HG03103 (cell line): ENCODE measurements around the gene ZBED4.
A peak's percentile ranks its signal among the peaks of the same experiment; 100 is the strongest.
"Not testable (repeated sequence)": the region's sequence is repeated elsewhere in the genome, so short reads cannot be mapped to it uniquely, and the experiment has no call there.

Source experiments
- ATAC-seq: cut with Tn5 transposase; IDR thresholded peaks from one replicate; pipeline ENCODE4 v1.9.1; 2021; ENCODE audit warnings: low read depth; ENCODE audit not compliant: unreplicated experiment

The ZBED4 gene, protein sequence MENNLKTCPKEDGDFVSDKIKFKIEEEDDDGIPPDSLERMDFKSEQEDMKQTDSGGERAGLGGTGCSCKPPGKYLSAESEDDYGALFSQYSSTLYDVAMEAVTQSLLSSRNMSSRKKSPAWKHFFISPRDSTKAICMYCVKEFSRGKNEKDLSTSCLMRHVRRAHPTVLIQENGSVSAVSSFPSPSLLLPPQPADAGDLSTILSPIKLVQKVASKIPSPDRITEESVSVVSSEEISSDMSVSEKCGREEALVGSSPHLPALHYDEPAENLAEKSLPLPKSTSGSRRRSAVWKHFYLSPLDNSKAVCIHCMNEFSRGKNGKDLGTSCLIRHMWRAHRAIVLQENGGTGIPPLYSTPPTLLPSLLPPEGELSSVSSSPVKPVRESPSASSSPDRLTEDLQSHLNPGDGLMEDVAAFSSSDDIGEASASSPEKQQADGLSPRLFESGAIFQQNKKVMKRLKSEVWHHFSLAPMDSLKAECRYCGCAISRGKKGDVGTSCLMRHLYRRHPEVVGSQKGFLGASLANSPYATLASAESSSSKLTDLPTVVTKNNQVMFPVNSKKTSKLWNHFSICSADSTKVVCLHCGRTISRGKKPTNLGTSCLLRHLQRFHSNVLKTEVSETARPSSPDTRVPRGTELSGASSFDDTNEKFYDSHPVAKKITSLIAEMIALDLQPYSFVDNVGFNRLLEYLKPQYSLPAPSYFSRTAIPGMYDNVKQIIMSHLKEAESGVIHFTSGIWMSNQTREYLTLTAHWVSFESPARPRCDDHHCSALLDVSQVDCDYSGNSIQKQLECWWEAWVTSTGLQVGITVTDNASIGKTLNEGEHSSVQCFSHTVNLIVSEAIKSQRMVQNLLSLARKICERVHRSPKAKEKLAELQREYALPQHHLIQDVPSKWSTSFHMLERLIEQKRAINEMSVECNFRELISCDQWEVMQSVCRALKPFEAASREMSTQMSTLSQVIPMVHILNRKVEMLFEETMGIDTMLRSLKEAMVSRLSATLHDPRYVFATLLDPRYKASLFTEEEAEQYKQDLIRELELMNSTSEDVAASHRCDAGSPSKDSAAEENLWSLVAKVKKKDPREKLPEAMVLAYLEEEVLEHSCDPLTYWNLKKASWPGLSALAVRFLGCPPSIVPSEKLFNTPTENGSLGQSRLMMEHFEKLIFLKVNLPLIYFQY

DNA sequence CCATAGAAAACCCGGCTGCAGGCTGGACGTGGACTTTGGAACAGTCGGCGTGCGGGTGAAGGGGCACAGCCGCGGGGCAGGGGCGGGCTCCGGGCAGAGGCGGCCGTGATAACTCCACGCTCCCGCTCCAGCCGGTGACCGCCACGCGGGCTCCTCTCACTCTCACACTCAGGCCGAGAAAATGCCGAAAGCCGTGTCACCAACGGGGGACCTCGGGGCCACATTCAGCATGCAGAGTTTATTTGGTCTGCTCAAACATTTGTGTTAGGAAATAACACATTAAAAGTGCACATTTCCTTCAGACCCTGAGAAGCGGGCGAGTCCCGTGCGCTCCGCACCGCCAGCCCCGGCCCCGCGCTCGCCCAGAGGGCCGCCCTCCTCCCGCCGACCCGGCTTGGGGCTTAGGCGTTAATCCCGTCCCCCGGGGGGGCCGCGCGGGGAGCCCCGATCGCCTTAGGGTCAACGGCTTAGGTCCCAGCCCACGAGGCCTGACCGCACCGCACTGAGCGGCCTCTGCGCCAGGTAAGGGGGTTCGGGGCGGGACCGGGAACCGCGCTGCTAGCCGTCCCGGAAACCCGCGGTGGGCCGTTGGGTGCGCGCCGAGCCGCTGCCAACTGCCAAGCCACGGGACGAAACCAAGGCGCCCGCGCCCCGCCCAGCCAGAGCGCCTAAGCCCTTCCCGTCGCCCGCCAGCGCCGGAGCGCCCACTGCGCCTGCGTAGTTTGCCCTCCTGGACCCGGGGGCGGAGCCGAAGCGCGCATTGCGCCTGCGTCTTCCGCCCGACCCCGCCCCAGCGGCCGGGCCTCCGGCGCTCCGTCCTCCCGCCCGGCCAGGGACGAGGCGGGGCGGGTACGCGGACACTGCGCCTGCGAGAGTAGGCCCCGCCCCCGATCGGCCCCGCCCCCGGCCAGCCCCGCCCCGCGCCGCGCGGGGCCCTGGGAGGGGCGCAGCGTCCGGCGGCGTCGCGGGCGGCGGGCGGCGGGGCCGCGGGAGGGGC lies at the start of gene ZBED4:
Gene ZBED4 (plus strand): TSS at position 947 of the 997 bp plus-strand sequence. CDS start 29,819 bp downstream, outside the sequence.
- ATAC-seq, result peak; percentile 63

DNA sequence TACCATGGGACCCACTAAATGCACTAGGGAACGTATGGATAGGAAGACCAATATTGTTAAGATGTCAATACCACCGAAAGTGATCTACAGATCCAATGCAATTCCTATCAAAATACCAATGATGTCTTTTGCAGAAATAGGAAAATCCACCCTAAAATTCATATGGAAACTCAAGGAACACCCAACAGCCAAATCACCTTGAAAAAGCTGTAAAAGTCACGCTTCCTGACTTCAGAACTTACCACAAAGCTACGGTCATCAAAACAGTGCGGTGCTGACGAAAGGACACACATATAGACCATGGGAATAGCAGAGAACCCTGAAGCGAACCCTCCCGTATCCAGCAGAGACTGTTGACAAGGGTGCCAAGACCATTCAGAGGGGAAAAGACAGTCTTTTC lies 46.5 kb upstream of the ZBED4 start:
- ATAC-seq, result no peak

DNA sequence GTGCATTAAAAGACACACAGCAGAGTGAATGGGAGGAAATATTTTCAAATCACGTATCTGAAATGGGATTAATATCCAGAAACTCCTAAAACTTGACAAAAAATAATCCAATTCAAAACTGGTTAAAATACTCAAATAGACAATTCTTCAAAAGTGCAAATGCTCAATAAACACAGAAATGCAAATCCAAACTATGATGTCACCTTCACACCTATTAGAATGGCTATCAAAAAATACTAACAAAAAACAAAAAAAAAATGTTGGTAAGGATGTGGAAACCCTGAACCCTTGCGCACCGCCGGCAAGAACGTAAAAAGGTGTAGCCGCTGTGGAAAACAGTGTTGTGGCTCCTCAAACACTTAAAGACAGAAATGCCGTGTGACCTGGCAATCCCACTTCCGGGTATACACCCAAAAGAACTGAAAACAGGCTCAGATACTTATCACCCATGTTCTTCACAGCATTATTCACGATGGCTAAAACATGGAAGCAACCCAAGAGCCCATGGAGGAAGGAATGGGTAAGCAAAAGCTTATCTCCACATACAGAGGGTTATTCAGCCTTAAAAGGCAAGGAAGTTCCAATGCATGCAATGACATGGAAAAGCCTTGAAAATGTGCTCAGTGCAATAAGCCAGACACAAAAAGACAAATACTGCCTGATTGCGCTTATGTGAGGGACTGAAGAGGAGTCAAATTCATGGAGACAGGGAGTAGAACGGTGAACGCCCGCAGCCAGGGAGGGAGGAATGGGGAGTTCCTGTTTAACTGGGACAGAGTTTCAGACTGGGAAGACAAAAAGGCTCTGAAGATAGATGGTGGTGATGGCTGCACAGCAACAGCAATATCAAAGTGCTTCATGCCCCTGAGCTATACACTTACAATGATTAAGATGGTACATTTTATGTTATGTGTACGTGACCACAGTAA lies 45.6 kb upstream of the ZBED4 start:
- no peak for ATAC-seq

DNA sequence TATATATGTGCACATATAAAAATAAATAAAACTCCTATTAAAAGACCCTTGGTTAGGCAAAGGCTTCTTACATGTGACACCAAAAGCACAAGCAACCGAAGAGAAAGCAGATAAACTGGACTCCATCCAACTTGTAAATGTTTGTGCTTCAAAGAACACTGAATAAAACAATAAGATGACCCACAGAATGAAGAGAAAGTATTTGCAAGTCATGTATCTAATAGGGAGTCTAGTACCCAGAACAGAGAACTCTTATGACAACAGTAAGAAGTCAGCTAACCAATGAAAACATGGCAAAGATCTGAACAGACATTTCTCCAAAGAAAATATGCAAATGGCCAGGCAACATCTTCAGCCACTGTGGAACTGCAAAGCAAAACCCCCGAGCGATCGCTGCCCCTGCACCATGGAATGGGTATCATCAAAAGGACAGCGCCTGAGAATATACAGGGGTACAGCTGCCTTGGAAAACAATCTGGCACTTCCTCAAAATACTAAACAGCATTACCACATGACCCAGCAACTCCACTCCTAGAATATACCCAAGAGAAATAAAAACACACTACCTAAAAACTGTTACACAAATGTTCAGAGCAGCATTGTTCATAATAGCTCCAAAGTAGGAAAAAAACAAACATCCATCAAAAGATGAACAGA lies 43.2 kb upstream of the ZBED4 start:
- ATAC-seq, result no peak

DNA sequence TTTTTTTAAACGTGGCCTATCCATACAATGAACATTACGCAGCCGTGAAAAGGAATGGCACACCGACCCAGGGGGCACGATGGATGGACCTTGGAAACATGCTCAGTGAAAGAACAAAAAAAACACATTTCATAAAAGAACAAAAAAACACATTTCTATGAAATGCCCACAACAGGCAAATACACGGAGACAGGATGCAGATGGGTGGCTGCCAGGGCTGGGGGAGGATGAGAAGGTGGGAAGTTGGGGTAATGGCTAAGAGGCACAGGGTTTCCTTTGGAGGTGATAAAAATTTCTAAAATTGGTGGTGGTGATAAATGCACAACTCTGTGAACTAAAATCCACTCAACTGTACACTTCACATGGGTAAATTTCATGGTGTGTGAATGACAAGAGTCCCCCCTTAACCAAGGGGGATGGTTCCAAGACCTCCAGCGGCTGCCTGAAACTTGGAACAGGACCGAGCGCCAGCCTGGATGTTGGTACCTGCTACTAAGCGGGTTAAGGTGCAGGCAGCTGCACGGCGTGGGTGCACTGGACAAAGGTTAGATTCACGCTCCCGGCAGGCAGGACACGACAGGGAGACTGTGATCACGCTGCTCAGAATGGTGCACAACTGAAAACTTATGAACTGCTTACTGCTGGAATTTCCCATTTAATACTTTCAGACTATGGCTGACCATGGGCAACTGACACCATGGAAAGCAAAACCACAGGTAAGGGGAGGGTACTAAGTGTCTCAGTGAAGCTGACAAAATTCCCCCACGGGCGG lies 42.4 kb upstream of the ZBED4 start:
- no peak for ATAC-seq

DNA sequence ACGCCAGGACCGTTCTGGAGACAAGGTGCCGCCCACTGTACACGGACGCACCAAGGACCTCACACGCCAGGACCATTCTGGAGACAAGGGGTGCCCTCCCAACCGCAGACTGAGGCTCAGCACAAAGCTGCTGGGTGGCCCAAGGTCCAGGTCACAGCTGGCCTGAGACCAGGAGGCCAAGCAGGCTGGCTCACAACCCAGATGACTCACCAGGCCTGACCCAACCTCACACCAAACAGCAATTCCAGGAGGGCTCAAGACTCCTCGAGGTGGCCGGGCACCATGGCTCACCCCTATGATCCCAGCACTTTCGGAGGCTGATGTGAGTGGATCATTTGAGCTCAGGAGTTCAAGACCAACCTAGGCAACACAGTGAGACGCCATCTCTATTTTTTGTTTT lies 40.8 kb upstream of the ZBED4 start:
- no peak for ATAC-seq

DNA sequence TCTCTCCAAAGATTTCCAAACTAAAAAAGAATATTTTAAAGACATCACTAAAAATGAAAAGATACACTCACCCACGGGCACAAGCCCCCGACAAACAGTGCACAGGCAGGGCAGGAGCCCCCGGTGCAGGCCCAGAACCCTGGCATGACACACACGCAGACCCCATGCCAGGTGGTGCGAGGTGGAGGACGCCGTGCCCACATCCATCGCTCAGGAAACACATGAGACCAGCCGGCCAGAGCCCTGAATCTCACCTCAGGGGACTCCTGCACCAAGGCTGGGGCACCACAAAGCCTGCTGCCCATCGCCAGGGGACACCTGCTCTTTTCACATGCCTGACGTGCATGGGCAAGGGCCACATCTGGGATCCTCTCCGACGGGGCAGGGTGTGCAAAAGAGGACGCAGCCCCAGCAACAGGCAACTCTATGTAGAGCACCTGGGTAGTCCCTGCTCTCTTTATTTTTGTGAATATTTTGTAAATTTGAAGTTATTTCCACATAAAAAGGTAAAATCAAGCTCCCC lies 39.4 kb upstream of the ZBED4 start:
- no peak for ATAC-seq

DNA sequence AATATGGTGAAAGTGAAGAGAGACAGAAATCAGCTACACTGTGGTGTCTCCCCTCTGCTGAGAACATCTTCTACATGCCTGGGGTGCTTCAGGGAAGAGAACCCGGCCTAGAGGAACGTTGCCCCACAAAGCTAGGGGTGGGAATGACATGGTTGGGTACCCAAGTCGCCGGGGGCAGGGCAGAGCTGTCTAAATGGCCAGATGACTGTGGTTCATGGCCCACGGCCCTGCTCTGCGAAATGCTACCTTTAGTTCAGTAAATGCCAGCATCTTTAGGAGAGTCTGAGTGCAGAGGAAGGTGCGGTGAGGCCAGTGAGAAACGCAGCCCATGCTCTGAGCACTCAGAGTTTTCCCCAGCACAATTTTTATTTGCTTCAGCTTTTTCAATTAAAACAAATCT lies 38.8 kb upstream of the ZBED4 start:
- no peak for ATAC-seq

DNA sequence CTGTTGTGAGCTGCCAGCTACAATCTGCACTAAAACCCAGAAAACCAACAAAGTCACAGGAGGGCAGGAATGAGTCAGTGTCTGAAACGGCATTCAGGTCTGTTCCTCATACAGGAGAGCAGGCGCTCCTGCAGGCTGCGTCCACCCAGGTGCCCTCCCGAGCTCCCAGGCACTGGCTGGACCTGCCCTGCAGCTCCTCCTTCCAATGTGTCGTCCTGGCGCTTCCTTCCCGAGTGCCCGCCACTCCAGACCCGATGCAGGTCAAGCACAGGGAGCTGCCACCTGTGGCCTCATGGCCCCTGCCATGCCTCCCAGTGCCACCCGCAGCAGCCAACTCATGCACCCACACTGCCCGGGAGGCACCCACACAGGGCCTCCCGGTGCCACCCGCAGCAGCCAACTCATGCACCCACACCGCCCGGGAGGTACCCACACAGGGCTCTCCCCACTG lies 38.0 kb upstream of the ZBED4 start:
- no peak for ATAC-seq

DNA sequence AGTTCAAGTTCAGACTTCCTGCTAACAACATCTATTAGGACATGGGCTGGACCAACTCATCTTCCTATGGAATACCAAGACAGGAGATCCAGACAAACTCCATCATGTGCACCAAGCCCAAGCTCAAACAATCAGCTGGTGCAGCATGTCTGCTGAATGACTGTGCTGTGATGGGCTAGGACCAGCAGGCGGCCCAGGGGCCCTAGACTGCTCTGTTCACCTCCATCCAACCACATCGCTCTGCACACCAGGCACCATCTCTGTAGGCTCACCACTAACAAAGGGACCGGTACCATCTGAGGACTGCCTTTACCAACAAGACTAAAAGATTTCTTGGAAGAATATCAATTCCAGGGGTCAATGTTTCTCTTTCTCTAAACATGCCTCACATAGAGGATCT lies 36.3 kb upstream of the ZBED4 start:
- no peak for ATAC-seq

DNA sequence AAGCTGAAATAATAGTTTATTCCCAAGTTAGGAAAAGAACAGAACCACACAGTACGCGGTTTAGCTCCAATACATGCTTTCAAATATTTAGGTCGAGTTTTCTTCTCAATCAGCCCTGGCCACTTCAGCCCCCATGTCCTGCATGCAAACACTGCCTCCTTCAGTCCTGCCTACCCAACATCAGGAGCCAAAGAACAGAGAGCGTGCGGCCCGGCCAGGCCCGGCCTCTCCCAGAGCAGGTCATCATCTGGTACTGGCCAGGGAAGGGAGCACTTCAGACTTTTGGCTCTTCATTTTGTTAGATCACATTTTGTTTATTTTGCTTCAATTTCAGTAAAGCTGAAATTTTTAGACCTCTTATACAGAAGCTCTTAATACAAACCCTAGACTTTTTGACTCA lies 32.7 kb upstream of the ZBED4 start:
- ATAC-seq, result no peak

DNA sequence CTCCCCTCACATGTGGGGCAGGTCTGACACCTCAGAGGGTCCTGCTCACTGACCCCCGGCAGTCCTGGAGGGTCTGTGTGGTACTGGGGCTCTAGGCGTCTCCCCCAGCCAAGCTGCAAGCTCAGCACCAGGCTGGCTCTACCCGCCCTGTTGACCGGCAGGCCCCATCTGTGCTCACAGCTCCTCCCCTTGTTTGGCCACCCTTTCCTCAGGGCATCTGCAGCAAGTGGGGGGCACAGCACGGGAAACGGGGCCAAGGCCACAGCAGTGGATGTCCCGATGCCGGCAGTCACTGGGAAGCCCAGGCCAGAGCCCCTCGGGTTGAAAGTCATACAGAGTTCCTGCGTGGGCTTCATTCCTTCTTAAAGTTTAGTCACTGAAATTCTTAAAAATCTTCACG lies 31.9 kb upstream of the ZBED4 start:
- ATAC-seq, result not testable (repeated sequence)

DNA sequence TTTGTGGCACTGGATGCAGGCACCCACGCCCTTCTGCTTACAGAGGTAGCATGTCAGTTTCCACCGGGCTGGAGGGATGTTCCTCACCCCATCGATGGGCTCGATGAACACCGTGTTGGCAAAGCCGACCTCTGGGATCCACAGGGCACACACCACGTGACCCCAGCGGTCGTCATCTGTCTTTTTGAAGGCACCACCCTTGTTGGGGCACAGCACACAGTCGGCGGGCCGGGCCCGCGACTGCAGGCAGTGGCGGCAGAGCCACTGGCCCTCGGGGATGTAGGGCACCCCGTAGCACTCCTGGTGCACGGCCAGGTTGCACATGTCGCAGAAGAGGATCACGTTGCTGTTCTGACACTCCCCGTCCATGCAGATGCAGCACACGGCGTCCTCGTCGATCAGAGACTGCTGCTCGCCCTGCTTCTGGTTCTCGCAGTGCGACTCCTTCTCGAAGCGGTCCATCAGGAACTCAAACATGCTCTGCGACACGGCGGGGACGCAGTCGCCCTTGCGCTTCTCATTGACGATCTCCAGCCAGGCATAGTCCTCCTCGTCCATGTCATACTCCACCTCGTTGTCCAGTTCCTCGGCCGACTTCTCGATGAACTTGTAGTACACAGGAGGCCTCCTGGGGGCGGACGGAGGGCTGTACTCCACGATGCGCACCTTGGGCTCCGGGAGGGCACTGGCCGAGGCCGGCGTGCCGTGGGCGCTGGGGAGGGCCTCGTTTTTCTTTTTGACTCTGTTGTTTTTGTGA lies 30.2 kb upstream of the ZBED4 start:
- ATAC-seq, result no peak

DNA sequence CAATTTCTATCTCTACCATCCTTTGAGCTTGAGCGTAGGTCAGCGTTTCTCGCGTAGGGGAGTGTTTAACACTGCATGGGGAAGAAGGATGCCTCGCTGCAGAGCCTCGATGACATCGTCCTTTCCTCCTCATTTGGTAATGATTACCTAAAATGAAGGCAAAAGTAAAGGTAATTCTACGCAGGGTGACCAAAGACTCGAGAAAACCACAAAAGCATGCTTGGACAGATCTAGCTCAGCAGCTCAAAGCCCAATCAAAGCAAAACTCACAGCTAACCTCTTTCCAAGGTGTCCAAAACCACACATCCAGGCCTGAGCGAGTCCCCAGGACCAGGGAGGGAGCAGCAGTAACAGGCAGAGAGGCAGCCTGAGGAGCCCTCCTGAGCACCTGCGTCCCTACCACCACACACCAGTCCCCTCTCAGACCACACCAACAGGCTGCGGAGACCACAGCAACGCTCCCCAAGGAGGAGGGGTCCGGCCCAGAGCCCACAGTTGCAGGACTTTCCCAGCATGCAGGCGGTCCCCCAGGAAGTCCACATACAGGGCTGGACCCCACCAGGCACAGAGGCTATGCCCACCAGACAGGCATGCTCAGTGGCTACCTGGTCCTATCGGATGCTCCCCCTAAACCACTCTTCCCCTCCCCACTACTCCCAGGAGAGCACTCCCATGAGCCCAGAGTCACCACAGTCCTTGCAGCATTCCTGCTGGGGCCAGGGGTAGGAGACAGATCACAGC lies 29.3 kb upstream of the ZBED4 start:
- no peak for ATAC-seq

DNA sequence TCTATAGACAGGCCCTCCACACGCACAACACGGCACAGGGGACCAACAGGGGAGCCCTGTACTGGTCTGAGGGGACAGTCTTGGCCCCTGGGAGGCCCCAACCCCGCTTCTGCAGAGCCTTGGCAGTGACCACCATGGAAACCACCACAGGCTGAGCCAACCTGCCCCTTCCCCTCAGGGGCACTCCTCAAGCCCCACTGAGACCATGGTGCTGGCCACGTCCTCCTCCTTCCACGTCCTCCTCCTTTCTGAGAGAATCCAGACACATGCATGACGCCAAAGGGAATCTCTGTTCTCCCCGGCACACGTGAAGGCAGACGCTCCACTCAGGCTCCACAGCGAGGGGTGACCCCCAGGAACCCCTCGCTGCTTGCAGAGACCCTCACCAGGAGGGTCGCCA lies 28.7 kb upstream of the ZBED4 start:
- no peak for ATAC-seq

DNA sequence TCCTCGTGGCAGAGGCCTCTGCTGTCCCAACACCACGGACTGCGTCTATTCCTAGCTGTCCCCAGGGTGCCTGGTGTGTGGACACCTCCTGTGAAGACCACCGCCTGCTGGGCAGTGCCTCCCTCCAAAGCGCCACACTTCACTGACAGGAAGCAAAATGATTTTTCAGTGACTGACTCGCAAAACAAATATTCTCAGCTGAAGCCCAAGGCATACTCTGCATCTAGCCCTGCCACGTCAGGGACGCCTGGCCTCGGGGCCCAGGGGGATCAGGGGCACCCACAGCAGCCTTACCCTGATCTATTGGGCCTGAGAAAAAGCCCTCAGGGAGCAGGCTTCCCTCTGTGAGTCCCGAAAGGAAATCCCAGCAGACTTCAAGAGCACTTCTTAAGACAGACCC lies 28.2 kb upstream of the ZBED4 start:
- no peak for ATAC-seq
